ENCODE results near the gene COL25A1. TPM values are rescaled to one million over a fixed set of nuclear protein-coding genes. Genes with fewer than 3 reads are reported as not detected.

COL25A1 gene
- total RNA-seq, 1 donor from 2014 or later: 5.6 TPM

DNA sequence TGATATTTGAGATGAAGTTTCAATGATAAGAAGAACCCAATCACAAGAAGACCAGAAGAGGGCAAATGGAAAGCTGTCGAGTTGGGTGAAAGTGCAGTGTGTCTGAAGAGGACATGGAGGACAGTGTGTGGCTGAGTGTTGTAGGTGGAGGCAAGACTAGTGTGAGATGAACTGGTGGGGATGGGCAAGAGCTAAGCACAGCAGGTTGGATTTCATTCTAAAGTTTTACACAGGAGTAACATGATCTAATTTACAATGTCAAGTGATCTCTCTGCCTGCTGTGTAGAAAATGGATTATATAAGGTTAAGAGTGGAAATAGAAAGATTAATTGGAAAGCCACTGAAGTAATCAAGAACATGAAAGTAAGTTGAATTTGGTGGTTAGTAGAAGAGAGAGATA, 331.0 kb downstream of the COL25A1 start:
- Histone ChIP-seq H3K4me3 (no peak overlapping the region), H3K36me3 (no peaks in the 10 kb centered on the region), H3K4me1 (no peaks in the 10 kb centered on the region), H3K27me3 (no peaks in the 10 kb centered on the region), H3K27ac (no peak overlapping the region), H3K9me3 (no peaks in the 10 kb centered on the region)
- TF ChIP-seq, protein P1, sequence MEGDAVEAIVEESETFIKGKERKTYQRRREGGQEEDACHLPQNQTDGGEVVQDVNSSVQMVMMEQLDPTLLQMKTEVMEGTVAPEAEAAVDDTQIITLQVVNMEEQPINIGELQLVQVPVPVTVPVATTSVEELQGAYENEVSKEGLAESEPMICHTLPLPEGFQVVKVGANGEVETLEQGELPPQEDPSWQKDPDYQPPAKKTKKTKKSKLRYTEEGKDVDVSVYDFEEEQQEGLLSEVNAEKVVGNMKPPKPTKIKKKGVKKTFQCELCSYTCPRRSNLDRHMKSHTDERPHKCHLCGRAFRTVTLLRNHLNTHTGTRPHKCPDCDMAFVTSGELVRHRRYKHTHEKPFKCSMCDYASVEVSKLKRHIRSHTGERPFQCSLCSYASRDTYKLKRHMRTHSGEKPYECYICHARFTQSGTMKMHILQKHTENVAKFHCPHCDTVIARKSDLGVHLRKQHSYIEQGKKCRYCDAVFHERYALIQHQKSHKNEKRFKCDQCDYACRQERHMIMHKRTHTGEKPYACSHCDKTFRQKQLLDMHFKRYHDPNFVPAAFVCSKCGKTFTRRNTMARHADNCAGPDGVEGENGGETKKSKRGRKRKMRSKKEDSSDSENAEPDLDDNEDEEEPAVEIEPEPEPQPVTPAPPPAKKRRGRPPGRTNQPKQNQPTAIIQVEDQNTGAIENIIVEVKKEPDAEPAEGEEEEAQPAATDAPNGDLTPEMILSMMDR (IDR thresholded peaks at IDR 0.05): no peak
- intact Hi-C loops (cut with DNase I): no loop called here
- no peak for DNase-seq (ENCODE audit: low spot score in 2 of 2)

GRCh38 chr4:108965472-108966076, 336.9 kb downstream of the COL25A1 start:
- H3K27ac ChIP-seq: no peak overlapping the region
- no peaks in the 10 kb centered on the region for H3K36me3 ChIP-seq
- intact Hi-C loops (cut with DNase I): no loop called here
- no peak overlapping the region for H3K4me3 ChIP-seq
- DNase-seq (ENCODE audit: low spot score in 2 of 2): no peak
- H3K27me3 ChIP-seq: no peaks in the 10 kb centered on the region
- no peaks in the 10 kb centered on the region for H3K4me1 ChIP-seq
- TF ChIP-seq, protein P1 (IDR thresholded peaks at IDR 0.05): no peak
- H3K9me3 ChIP-seq: no peaks in the 10 kb centered on the region

- H3K36me3 ChIP-seq: no peaks in the 10 kb centered on the region
- intact Hi-C loops (cut with DNase I): no loop called here
- no peak for DNase-seq (ENCODE audit: low spot score in 2 of 2)
- no peaks in the 10 kb centered on the region for H3K27me3 ChIP-seq
- TF ChIP-seq, protein P1 (IDR thresholded peaks at IDR 0.05): no peak
- H3K4me3 ChIP-seq: no peak overlapping the region
- no peaks in the 10 kb centered on the region for H3K4me1 ChIP-seq
- H3K27ac ChIP-seq: no peak overlapping the region
- H3K9me3 ChIP-seq: no peaks in the 10 kb centered on the region
Observed at GRCh38 chr4:108965016-108965415, 337.4 kb downstream of the COL25A1 start.

GRCh38 chr4:108963910-108964309, 338.5 kb downstream of the COL25A1 start:
- TF ChIP-seq, protein P1 (IDR thresholded peaks at IDR 0.05): no peak

DNA sequence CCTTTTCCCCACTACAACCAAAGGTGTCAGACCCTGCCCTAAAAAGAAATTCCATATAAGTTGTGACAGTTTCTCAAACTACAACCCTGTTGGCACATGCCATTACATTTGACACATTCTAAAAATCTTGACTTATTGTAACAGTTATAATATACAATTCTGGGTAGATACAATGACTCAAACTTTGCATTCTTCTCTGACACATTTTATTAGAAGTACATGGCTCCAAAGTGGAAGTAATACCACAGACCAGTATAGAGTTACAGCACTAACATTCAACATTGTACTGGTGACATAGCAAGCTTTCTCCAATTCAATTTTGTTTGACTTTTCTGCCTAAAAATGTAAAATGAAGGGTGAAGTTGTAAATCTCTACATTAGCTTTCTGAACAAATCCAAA, 343.0 kb downstream of the COL25A1 start:
- TF ChIP-seq, protein P1 (IDR thresholded peaks at IDR 0.05): no peak
- intact Hi-C loops (cut with DNase I): no loop called here
- no peak for DNase-seq (ENCODE audit: low spot score in 2 of 2)

More at GRCh38 chr4:108963910-108964309, 338.5 kb downstream of the COL25A1 start:
- H3K27me3 ChIP-seq: no peaks in the 10 kb centered on the region
- no peaks in the 10 kb centered on the region for H3K4me1 ChIP-seq
- no peaks in the 10 kb centered on the region for H3K9me3 ChIP-seq
- H3K4me3 ChIP-seq: no peak overlapping the region
- no peaks in the 10 kb centered on the region for H3K36me3 ChIP-seq
- no peak overlapping the region for H3K27ac ChIP-seq
- intact Hi-C loops (cut with DNase I): no loop called here
- DNase-seq (ENCODE audit: low spot score in 2 of 2): no peak

GRCh38 chr4:108954880-108955279, 347.6 kb downstream of the COL25A1 start:
- no peak overlapping the region for H3K4me3 ChIP-seq
- intact Hi-C loops (cut with DNase I): no loop called here
- H3K27ac ChIP-seq: no peak overlapping the region
- H3K27me3 ChIP-seq: no peaks in the 10 kb centered on the region
- no peak for DNase-seq (ENCODE audit: low spot score in 2 of 2)
- TF ChIP-seq, protein P1 (IDR thresholded peaks at IDR 0.05): no peak
- no peaks in the 10 kb centered on the region for H3K4me1 ChIP-seq
- H3K36me3 ChIP-seq: no peaks in the 10 kb centered on the region
- H3K9me3 ChIP-seq: no peaks in the 10 kb centered on the region

More for the DNA sequence above, 343.0 kb downstream of the COL25A1 start:
- Histone ChIP-seq H3K27ac (no peak overlapping the region), H3K4me3 (no peak overlapping the region), H3K27me3 (no peaks in the 10 kb centered on the region), H3K36me3 (no peaks in the 10 kb centered on the region), H3K9me3 (no peaks in the 10 kb centered on the region), H3K4me1 (no peaks in the 10 kb centered on the region)

Measured in ascending aorta (tissue), 2 donors.